ENCODE results near the gene UIMC1.

UIMC1 gene

GRCh38 chr5:176881021-176881749, 125.4 kb downstream of the UIMC1 start:
- TF ChIP-seq CTCF (IDR thresholded peaks at IDR 0.05; ENCODE audit: insufficient read depth, low read depth, low read length, missing control alignments): no peak
- DNase-seq (ENCODE audit: low read depth): no peak

GRCh38 chr5:176880366-176881020, 126.1 kb downstream of the UIMC1 start:
- no peak for TF ChIP-seq CTCF (IDR thresholded peaks at IDR 0.05; ENCODE audit: insufficient read depth, low read depth, low read length, missing control alignments)
- no peak overlapping the region for H3K4me3 ChIP-seq (ENCODE audit: low read depth, low read length)
- no peak for DNase-seq (ENCODE audit: low read depth)

More at GRCh38 chr5:176881021-176881749, 125.4 kb downstream of the UIMC1 start:
- H3K4me3 ChIP-seq (ENCODE audit: low read depth, low read length): no peak overlapping the region

- no peak overlapping the region for H3K4me3 ChIP-seq (ENCODE audit: low read depth, low read length)
- no peak for DNase-seq (ENCODE audit: low read depth)
- TF ChIP-seq CTCF (IDR thresholded peaks at IDR 0.05; ENCODE audit: insufficient read depth, low read depth, low read length, missing control alignments): no peak
These were observed 126.8 kb downstream of the UIMC1 start for GRCh38 chr5:176879663-176880361.

GRCh38 chr5:176878906-176879662, 127.5 kb downstream of the UIMC1 start:
- H3K4me3 ChIP-seq (ENCODE audit: low read depth, low read length): no peak overlapping the region
- TF ChIP-seq CTCF (IDR thresholded peaks at IDR 0.05; ENCODE audit: insufficient read depth, low read depth, low read length, missing control alignments): no peak
- DNase-seq (ENCODE audit: low read depth): no peak

- TF ChIP-seq CTCF (IDR thresholded peaks at IDR 0.05; ENCODE audit: insufficient read depth, low read depth, low read length, missing control alignments): no peak
- DNase-seq (ENCODE audit: low read depth): no peak
These were observed 128.1 kb downstream of the UIMC1 start for GRCh38 chr5:176878463-176878862.

GRCh38 chr5:176877793-176878331, 128.7 kb downstream of the UIMC1 start:
- no peak for DNase-seq (ENCODE audit: low read depth)
- no peak for TF ChIP-seq CTCF (IDR thresholded peaks at IDR 0.05; ENCODE audit: insufficient read depth, low read depth, low read length, missing control alignments)
- H3K4me3 ChIP-seq (ENCODE audit: low read depth, low read length): no peak overlapping the region

More at GRCh38 chr5:176878463-176878862, 128.1 kb downstream of the UIMC1 start:
- H3K4me3 ChIP-seq (ENCODE audit: low read depth, low read length): no peak overlapping the region

Measured in GM12865 (cell line).